HG02938 (cell line): ENCODE data around the gene AGPAT2.

Experiments used
- ATAC-seq: cut with Tn5 transposase; IDR thresholded peaks from one replicate; pipeline ENCODE4 v1.9.1; 2021; ENCODE audit warnings: mild to moderate bottlenecking, moderate library complexity; ENCODE audit not compliant: unreplicated experiment

The AGPAT2 gene

DNA sequence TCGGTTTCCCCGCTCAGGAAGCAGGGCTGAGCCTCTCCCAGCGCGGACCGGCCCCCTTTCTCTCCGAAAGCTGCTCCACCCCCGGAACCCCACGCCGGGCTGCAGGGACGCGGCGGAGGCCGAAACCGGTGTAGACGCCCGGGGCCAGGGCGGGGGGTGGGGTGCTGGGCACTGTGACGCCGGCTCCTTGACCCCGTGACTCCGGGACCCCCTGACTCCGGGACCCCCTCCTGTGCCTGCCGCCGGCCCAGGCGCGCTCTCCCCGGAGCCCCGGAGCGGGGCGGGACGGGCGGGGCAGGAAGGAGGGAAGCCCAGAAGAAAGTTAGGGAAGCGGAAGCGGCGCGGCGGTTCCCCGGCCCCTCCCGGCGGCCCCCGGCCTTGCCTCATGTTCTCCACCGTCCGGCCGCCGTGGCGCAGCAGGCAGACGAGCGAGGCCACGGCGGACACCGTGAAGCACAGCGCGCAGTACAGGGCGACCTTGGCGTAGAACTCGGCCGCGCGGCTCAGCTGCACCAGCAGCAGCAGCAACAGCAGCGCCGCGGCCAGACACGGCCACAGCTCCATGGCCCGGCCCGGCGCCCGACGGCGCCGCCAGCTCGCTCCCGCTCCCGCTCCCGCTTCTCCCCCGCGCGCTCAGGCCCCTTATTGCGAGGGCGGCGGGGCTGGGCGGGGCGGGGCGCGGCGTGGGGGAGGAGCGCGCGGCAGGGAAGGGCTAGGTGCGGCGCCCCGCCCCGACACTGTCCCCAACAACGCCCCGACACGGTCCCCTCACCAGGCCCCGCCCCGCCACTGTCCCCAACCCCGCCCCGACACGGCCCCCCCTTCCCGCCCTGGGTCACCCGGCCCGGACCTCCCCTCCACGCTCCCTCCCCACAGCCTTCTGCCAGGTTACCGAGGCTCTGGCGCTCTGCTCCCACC lies at the start of gene AGPAT2:
AGPAT2 (minus strand) TSS at position 664 of the 918 bp plus-strand sequence; CDS start at position 564, 100 bp downstream.
- no peak for ATAC-seq

DNA sequence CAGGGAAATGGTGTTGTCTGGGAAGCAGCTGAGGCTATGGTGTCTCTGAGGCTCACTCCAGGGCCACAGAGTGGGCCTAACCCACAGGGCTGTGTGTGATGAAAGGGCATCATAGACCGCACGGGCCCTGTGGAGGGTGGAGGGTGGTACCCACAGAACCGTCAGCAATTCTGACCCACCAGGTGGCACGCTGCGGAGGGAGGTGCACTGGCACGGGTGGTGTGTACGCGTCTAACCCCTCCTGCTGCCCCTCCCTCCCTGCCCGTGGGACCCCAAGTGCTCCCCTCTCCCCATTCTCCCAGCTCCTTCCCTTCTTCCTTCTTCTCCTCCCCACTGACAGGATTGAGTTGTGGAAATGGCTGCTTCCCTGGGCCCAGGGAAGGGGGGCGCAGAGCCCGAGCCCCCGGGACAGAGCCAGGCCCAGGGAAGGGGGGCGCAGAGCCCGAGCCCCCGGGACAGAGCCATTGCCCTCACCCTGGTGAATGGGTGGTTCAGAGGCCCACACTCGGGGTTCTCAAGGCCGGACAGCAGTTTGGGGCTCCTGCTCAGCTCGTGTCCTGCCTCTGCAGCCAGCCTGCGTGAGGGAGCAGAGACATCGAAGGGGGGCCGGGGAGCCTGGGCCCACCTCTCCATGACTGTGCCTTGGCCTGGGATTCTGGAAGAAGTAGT lies 48.7 kb upstream of the AGPAT2 start:
- no peak for ATAC-seq

DNA sequence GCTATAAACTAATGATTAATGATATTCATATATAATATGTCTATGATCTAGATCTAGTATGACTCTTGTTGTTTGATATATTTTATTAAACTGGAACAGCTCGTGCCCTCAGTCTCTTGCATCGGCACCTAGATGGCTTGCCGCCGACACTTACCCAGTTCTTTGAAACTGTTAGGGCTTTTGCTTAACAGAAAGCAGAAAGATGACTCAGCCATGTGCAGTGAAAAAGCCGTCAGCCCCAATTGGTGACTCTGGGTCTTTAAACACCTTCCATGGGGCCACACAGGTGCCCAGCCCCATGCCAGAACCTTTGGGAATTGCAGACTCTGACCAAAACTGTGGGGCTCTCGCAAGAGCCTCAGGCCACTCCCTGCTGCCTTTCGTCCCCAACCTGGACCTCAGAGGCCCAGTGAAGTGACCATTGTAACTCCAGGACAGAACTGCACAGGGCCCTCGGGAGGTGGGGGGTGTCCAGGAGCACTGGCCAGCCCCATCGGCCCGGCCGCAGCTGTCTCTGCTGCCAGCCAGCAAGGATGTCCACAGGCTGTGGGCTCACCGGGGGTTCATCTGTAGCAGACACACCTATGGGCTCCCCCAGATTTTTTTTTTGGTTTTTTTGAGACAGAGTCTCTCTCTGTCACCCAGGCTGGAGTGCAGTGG lies 47.7 kb upstream of the AGPAT2 start:
- no peak for ATAC-seq

DNA sequence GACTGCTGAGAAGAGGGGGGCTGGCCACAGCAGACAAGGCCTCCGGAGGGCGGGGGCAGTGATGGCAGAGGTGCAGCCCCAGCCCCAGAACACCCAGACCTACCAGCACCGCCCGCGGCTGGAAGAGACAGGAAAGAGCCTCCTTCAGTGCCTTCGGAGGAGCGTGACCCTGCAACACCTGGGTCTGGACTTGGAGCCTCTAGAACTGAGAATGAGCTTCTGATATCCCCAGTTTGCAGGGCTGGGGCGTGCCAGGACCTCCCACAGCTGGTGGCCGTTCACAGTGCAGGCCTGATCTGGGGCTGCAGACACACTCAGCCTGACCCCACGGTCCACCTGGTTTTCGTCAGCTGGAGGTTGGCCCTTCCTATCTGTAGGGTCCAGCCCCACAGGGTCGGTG lies 46.4 kb upstream of the AGPAT2 start:
- no peak for ATAC-seq

DNA sequence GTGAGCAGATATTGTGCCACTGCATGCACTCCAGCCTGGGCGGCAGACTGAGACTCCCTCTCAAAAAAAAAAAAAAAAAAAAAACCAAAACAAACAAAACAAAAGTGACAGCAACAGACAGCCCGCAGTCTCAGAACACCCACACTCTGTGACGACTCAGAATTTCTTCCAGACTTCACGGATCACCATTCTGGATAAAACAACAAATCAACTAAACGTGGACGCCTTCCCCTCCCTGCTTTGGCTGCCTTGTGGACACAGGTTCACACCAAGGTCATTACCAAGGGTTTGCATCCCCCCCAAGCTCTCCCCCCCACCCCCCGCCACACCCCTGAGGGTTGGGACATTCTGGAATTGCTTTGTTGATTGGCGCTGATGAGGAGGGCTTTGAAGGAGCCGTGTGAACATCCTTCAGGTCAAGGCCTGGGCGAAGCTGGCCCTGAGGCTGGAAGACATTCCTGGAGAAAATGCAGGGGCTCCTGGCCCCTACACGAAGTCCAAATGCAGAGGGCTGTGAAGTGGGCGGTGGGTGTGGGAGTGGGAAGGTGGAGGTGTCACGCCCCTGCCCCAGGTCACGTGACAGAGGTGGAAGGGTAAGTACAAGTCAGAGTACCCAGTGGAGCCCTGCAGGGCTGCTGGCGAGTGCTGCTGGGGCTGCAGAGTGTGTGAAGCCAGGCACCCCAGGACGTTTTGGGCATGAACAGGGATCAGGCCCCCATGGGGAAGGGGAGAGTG lies 45.4 kb upstream of the AGPAT2 start:
- ATAC-seq, result no peak

DNA sequence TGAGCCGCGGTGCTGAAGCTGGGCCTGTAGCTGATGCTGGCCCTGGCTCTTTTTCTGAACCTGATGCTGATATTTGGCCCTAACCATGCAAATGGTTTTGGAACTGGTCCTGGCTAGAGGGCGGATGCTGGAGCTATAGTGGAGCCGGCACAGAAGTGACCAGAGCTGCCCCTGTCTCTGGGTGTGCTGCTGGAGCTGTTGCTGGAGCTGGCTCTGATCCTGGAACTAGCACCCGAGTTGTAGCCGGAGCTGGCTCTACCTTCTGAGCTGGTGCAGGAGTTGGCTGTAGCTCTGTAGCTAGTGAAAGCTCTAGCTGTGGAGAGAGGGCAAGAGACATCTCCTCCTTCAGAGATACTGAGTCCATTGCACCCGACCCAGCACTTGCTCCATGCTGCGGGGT lies 42.7 kb upstream of the AGPAT2 start:
- no peak for ATAC-seq

DNA sequence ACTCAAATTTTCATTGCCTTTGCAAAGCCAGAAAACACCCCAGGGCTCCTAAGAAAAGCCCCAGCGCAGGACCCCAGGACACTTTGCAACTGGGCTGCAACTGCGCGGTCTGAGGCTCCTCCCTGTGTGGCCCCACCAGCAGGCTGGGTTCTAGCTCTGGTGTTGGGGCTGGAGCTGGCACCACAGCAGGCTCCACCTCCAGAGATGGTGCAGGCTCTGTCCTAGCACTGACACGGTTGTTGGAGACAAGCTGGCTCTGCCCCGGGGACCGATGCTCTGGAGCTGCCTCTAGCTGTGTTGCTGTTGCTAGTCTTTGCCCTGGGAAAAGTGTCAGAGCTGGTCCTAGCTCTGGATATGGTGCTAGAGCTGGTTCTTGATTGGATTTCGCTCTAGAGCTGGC lies 41.9 kb upstream of the AGPAT2 start:
- no peak for ATAC-seq

DNA sequence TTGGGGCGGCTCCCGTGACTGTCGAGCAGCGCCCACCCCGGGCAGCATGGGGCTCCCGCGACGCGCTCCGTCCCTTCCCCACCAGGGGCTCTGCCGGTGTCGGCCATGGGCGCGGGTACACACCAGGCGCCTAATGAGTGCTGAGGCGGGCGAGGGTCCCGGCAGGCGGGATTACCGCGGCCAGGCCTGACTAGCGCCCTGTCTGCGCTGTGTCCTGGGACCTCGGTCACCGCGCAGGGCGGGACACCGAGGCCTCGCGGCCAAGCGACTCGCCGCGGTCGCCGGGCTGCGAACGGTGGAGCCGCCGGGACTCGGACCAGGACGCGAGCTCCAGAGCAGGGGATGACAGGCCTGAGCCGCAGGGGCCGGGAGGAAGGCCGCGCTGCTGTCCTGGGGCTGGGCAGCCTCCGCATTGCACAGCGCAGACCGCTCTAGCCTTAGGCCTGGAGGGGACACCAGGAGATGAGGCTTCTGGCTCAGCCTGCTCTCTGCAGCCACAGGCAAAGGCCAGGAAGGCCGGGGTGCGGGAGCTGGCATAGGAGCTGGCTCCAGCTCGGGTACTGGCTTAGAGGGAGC lies 41.4 kb upstream of the AGPAT2 start:
- peak; percentile 9 for ATAC-seq

DNA sequence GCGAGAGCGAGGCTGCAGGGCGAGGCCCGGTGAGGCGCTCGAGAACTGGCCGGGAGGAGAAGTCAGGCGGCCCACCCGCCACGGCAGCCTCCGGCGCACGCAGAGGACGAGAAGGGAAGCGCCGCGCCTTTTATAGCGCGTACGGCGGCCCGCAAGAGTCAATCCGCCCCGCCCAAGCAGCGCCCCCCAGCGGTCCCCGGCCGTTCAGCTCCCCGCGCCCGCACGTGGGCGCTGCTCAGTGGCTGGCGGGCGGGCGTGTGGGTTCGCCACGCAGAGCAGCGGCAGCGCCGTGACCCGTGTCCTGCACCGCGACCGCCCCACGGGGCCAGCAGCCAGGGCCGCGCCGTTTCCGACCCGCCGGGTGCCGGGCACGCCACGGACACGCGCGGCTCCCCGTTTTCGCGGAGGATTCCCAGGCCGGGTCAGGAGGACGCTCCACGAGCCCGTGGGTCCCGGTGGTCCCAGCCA lies 40.9 kb upstream of the AGPAT2 start:
- peak; percentile 54 for ATAC-seq

DNA sequence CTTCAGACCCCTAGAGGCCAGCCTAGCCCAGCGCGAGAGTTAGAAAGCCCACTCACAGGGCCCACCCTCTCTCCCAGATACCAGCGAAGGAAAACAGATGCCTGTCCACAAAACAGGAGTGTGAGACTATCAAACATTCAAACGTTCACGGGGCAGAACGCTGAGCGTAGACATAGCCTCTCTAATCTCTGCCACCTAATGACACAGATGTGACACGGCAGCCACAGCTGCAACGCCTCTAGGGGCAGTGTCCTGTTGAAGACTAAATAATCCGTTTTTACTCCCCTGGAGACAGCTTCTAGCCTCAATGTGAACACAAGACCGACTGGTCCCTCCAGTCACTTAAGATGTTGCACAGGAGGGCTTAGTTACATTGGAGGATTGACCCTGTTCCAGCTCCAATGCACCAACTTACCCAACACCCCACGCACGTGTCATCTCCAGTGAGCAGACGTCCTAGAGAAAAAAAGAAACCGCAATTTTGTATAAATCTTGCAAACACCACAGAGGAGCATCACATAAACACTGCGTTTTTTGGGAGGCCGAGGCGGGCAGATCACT lies 39.5 kb upstream of the AGPAT2 start:
- ATAC-seq, result no peak

DNA sequence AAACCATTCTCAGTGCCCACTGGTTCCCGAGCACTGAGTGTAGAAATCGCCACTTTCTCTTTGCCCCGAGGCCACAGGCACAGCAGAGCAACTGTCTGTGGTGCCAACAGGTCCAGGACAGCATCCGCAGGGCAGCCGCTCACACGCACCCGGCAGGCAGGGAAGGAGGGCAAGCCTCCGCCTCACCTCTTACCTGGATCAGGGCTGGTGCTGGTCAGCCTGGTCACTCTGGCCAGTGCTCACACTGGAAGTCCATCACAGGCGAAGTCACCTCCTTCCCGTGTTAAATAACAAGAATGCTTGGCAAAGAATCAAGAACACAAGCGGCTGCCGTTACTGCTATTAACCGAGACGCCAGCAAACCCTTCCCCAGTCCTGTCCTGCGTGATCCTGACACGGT lies 38.9 kb upstream of the AGPAT2 start:
- ATAC-seq, result no peak

DNA sequence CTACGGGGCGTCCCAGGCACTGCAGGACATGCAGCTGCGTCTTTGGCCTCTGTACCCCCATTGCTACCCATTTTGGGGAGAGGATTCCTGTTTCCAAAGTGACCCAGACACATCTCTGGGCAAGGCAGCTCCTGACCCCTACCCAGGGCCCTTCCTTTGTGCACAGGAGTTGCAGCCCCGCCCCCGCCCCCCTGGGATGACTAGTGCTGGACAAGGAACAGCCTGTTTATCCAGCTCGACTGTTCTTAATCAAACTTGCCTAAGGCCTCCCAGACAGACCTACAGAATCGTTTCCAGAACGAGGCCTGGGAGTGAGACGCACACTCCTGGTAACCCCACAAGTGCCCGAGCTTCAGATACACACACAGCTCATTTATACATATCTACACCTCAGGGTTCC lies 38.4 kb upstream of the AGPAT2 start:
- no peak for ATAC-seq

DNA sequence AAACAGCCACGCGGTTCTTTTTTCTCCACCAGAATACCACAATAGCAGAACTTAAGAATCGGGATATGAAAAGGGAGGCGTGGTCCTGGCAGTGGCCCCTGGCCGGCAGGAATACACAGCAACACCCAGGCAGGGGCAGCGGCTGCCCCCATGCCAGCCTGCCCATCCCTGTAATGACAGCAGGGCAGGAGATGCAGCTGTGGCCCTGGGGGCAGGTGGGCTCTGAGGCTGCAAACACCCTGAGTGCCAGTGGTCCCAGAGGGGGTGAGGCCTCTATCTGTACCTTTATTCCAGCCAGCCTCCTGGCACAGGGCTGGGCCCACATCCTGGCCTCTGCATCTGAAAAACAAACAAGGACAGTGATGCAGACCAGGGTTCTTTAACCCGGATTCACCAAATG lies 37.5 kb upstream of the AGPAT2 start:
- ATAC-seq, result no peak

DNA sequence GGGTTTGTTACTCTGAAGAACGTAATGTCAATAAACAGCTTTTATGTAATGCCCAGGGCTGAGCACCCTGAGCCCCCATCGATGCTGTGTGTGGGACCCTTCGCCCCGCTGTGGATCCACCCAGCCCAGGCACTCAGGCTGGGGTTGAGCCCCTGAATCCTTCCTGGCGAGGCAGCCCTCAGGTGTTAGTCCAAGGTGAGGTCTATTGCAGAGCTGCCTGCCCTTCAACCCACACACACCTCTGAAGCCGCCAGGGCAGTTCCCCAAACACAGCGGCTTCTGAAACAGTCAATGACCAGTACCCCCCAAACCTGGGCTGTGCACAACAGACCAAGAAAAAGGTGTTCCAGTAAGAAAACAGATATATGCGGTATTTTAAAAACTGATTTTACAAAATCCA lies 36.7 kb upstream of the AGPAT2 start:
- no peak for ATAC-seq

DNA sequence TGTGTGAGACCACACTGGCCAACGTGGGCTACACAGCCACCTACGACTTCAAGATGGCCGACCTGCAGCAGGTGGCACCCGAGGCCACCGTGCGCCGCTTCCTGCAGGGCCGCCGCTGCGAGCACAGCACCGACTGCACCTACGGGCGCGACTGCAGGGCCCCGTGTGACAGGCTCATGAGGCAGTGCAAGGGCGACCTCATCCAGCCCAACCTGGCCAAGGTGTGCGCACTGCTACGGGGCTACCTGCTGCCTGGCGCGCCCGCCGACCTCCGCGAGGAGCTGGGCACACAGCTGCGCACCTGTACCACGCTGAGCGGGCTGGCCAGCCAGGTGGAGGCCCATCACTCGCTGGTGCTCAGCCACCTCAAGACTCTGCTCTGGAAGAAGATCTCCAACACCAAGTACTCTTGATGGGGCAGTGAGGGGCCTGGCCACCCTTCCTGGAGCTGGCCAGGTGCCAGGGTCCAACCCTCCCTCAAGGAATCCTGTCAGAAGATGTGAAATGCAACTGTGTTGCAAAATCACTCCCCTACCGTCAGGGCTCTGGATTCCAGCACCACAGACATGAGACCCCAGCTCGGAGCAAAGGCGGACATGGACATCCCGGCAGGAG lies 36.2 kb upstream of the AGPAT2 start:
- ATAC-seq, result no peak

DNA sequence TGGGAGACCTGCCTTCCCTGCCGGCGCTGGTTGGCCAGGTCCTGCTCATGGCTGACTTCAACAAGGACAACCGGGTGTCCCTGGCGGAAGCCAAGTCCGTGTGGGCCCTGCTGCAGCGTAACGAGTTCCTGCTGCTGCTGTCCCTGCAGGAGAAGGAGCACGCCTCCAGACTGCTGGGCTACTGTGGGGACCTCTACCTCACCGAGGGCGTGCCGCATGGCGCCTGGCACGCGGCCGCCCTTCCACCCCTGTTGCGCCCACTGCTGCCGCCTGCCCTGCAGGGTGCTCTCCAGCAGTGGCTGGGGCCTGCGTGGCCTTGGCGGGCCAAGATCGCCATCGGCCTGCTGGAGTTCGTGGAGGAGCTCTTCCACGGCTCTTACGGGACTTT lies 35.7 kb upstream of the AGPAT2 start:
- no peak for ATAC-seq

DNA sequence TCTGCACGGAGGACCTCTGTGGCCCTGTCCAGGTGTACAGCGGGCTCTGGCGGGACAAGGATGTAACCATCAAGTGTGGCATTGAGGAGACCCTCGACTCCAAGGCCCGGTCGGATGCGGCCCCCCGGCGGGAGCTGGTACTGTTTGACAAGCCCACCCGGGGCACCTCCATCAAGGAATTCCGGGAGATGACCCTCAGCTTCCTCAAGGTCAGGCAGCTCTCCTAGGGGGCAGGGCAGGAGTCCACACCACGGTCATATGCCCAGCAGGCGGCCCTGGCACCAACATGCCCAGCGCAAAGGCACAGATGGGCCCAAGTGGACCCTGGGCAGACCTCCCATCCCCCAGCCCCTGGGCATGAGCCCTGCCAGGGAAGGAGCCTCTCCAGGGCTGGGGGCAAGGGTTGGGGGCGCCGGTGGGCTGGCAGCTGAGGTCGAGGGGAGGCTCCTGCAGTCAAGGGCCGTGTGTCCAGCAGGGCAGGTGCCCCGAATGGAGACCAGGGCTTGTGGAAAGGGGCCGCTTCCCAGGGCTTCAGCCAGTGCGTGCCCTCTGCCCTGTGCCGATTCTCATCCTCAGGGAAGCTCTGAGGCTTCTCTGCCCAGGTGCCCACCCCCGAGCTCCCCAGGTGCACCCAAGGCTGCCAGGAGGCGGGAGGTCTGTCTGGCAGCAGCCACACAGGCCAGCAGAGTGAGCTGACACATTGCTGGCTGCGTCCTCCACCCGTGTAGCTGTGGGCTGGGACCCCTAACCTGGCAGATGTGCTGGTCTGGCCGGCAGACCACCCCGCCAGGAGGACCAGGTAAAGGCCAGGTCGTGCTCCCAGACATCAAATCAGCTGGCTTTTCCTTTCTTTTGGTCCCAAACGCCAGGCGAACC lies 35.1 kb upstream of the AGPAT2 start:
- no peak for ATAC-seq

DNA sequence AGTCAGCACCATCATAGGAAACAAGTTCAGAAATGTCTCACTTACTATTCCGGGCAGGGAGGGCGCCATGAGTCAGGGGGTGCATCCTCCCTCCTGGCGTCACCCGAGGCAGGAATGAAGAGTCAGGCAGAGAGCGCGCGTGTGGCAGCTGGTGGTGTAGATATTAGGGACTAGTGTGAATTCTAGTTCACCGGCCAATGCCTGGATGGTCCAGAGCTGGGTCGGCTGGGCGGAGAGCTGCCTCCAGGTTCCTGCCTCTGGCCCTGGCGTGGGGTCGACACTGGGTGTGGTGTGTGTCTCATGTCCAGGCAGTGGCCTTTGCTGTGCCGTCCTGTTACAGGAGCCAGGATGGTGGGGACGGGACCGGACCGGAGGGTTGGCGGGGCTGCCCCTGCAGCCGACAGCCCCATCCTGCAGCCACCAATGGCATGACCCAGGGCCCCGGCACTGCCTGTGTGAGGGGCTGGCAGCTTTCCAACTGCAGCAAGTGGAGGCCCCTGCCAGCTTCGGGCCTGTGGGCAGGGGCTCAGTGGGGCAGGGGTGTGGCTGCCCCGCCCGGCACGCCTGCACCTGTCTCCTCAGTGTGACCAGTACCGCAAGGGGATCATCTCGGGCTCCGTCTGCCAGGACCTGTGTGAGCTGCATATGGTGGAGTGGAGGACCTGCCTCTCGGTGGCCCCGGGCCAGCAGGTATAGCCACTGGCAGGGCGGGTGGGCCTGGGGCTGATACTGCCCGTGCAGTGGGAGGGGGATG lies 34.3 kb upstream of the AGPAT2 start:
- ATAC-seq, result no peak
